Epithelial cell of proximal tubule (primary cell): ENCODE data around the gene HOXC13. TPM values are rescaled to one million over a fixed set of nuclear protein-coding genes. Genes with fewer than 3 reads are reported as not detected.

Experiments used
- DNase-seq: peaks from one replicate; pipeline ENCODE4 v3.0.0-alpha.2; 2011; ENCODE audit warnings: low read depth
- H3K4me3 ChIP-seq: 2 replicates; pipeline ENCODE4 v1.5.1; 2011; ENCODE audit warnings: low read depth, mild to moderate bottlenecking, low read length
- total RNA-seq: library from RNA; depleted of rRNA; stranded (reverse); fragments of >200 nt; gene quantifications from 2 replicates; pipeline ENCODE4 v1.2.3, GENCODE V29; 2015
- TF ChIP-seq, protein P1 (sequence below): conservative IDR thresholded peaks from 2 replicates; pipeline ENCODE4 v1.5.1; 2012; ENCODE audit warnings: low read depth, mild to moderate bottlenecking, low read length

Gene HOXC13
- total RNA-seq, 1 donor from 2014 or later, result not detected

DNA sequence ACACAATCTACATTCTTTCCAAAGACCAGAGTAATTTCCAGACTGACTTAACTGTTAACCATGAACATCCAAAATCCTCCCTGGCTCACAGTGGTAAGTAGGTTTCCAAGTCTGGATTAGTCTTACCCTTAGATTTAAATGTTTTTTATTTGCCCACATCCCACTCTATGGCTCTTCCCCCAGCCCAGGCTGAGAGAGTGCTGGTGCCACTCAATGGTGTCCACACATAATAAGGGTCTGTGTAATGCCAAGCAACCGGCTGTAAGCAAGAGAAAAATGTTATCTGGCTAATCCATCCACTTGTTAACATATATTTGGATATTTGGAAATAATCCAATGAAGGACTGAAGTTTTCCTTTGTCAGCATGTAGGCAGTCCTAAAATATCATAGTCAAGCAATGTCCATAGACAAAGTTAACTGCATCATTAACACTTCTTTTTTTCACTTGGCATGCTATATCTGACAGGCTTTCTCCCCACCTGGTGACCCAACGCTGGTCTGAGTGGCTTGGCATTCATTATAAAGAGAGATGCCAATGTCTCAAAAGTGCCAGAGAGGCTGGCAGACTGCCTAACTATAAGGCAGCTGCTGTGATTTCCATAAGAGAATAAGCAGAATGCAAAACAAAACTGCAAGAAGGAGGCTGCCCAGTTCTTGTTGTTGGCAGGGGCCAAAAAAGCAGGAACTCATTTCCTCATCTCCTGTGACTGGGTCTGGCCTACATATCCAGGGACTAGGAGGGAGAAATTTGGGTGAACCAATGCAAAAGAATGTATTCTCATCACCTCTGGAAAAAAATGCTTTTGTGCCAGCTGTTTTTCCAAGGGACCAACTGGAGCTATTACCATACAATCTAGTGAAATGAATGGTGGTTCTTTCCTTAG, 13.9 kb upstream of the HOXC13 start:
- no peak for DNase-seq
- TF ChIP-seq, protein P1, sequence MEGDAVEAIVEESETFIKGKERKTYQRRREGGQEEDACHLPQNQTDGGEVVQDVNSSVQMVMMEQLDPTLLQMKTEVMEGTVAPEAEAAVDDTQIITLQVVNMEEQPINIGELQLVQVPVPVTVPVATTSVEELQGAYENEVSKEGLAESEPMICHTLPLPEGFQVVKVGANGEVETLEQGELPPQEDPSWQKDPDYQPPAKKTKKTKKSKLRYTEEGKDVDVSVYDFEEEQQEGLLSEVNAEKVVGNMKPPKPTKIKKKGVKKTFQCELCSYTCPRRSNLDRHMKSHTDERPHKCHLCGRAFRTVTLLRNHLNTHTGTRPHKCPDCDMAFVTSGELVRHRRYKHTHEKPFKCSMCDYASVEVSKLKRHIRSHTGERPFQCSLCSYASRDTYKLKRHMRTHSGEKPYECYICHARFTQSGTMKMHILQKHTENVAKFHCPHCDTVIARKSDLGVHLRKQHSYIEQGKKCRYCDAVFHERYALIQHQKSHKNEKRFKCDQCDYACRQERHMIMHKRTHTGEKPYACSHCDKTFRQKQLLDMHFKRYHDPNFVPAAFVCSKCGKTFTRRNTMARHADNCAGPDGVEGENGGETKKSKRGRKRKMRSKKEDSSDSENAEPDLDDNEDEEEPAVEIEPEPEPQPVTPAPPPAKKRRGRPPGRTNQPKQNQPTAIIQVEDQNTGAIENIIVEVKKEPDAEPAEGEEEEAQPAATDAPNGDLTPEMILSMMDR, result no peak
- no peak overlapping the region for H3K4me3 ChIP-seq

GRCh38 chr12:53927220-53928029, 11.2 kb upstream of the HOXC13 start:
- no peak overlapping the region for H3K4me3 ChIP-seq
- no peak for DNase-seq
- TF ChIP-seq, protein P1, result no peak

DNA sequence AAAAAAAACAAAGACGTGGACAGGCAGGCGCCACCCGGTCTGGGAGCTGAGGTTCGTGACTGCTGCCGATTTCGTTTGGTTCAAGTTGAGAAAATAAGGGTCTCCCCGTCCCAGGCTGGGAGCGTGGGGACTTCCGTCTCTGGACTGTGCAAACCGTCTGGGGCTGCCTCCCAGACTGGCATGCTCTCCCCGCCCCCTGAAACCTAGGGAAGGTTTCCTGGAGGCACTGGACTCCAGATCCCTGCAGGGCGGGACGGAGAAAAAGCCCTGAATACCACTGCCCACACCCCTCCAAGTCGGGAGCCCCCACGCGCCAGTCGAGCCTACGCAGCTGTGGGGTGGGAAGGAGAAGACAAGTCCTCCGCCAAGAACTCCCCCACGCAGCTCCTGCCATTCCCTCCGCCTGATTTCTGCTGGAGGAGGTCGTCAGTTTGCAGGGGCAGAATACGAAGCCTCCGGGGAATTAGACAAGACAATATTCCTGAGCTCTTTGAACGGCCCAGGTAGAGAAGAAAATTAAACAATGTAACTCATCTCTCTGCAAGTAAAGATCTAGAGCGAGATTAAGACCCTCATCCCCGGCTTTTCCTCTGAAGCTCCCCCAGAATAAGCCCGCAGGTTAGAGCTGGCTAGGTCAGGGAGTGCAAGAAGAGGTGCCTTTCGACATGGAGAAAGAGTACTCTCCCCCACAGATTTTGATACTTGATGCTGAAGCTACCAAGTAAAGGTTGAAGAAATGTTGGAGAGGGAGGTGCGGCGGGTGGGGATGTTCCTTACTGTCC, 10.4 kb upstream of the HOXC13 start:
- no peak overlapping the region for H3K4me3 ChIP-seq
- TF ChIP-seq, protein P1, result no peak
- DNase-seq, result no peak

DNA sequence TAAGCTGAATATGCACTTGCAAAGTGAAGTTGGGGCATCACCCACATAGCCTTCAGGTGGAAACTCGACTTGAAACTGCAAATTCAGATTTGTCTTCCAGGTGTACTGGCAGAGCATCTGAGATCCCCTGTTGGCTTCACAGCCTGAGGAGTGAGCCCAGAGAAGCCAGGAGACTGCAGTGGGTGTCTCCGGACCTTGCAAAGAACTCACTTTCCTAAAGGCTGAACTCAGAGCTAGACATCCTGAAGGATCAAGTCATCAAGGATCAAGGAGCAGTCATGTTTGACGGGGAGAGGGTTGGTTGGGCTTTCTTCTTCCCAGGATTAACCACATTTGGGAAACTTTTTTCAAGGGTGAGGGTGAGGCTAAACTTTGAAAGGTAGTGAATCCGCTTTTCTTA, 9.1 kb upstream of the HOXC13 start:
- H3K4me3 ChIP-seq, result no peak overlapping the region
- TF ChIP-seq, protein P1, result no peak
- no peak for DNase-seq

- no peak for DNase-seq
- H3K4me3 ChIP-seq, result no peak overlapping the region
- TF ChIP-seq, protein P1, result no peak
Measured at GRCh38 chr12:53930591-53931255, 7.9 kb upstream of the HOXC13 start.
